ENCODE results near the gene SLC35E3. TPM values are rescaled to one million over a fixed set of nuclear protein-coding genes. Genes with fewer than 3 reads are reported as not detected.

Gene SLC35E3
- total and polyA plus RNA-seq, 2 of the 13 experiments (the other 11 are each of a cell fraction or from before 2014, with no cell fraction given): 13.0 to 22.1 TPM

GRCh38 chr12:68781728-68782127 is 35.8 kb downstream of the SLC35E3 start:
- FAIRE-seq (no peak), ATAC-seq (no peak), DNase-seq (ENCODE audit: low spot score) (no peak)
- in situ Hi-C loops (cut with HindIII; ENCODE audit: extremely low pct_ligation_motif_present, low pct_unique_long_range_greater_than_20kb): no loop called here
- Histone ChIP-seq H3K9ac (ENCODE audit: insufficient read depth, low read depth, low read length) (no peak overlapping the region), H3K27me3 (ENCODE audit: control insufficient read depth in 1 of 2, insufficient read depth in 2 of 2, low read length in 2 of 2) (no peaks in the 10 kb centered on the region), H3K36me3 (replicated peaks in 1 of 2; ENCODE audit: control insufficient read depth in 1 of 2, insufficient read depth in 2 of 2, low read length in 2 of 2) (no peaks in the 10 kb centered on the region; a peak in 3 of 5 replicates), H4K20me1 (ENCODE audit: insufficient read depth, low read length) (no peaks in the 10 kb centered on the region), H3K4me3 (replicated peaks in 1 of 3; ENCODE audit: insufficient read depth in 1 of 3, low read depth in 2 of 3, low read length in 3 of 3) (no peak overlapping the region), H3K79me2 (ENCODE audit: insufficient read depth, low read length) (peaks cover 2% of the 10 kb centered on the region), H3K9me3 (ENCODE audit: low read length) (no peaks in the 10 kb centered on the region), H3K27ac (ENCODE audit: extremely low read length, insufficient read depth, low read length) (no peak overlapping the region), H3K4me2 (ENCODE audit: low read depth, low read length) (no peak overlapping the region), H2AFZ (ENCODE audit: low read length) (no peak overlapping the region), H3K4me1 (ENCODE audit: insufficient read depth, low read length) (peaks cover 50% of the 10 kb centered on the region)
- ChIA-PET POLR2A (interaction anchor here (9.2 kb wide), 1 partner anchor 26 kb away, joined by 184 read pairs; the partner anchor contains the start of gene MDM2), CTCF (ENCODE audit: low intra/inter-chr PET ratio, low total read pairs) (no interaction called here)
- BruUV-seq (replicated peaks): no TSS peak
- TF ChIP-seq RARG (CRISPR knock-in tag; IDR thresholded peaks at IDR 0.05; ENCODE audit: low read depth) (no peak), ZFP82 (CRISPR knock-in tag; IDR thresholded peaks at IDR 0.05; ENCODE audit: borderline replicate concordance) (no peak), SP4 (CRISPR knock-in tag; IDR thresholded peaks at IDR 0.05) (no peak), KMT2B (CRISPR knock-in tag; IDR thresholded peaks at IDR 0.05) (no peak), ZNF160 (CRISPR knock-in tag; IDR thresholded peaks at IDR 0.05) (no peak), ZNF101 (CRISPR knock-in tag; IDR thresholded peaks at IDR 0.05; ENCODE audit: borderline replicate concordance, low read depth) (no peak), HDAC1 (CRISPR knock-in tag; IDR thresholded peaks at IDR 0.05) (no peak), ZNF282 (IDR thresholded peaks at IDR 0.05; ENCODE audit: partially characterized antibody) (no peak), KDM4B (CRISPR knock-in tag; IDR thresholded peaks at IDR 0.05) (no peak), ZNF232 (CRISPR knock-in tag; IDR thresholded peaks at IDR 0.05; ENCODE audit: borderline replicate concordance) (no peak), NFIB (CRISPR knock-in tag; IDR thresholded peaks at IDR 0.05; ENCODE audit: borderline replicate concordance) (no peak), TCF7 (IDR thresholded peaks at IDR 0.05; ENCODE audit: low read depth) (no peak), FOXJ3 (CRISPR knock-in tag; IDR thresholded peaks at IDR 0.05; ENCODE audit: borderline replicate concordance) (no peak), POLR2A (IDR thresholded peaks at IDR 0.05; ENCODE audit: insufficient read depth in 1 of 2, low read depth in 2 of 2, low read length in 2 of 2) (no peak), HDAC2 (CRISPR knock-in tag; IDR thresholded peaks at IDR 0.05) (no peak), TMF1 (CRISPR knock-in tag; IDR thresholded peaks at IDR 0.05; ENCODE audit: low read depth) (no peak)
- TF ChIP-seq, protein P1, sequence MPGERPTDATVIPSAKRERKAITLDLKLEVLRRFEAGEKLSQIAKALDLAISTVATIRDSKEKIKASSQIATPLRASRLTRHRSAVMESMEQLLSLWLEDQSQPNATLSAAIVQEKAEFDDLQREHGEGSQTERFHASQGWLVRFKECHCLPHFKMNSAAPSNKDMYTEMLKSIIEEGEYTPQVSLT (CRISPR knock-in tag; IDR thresholded peaks at IDR 0.05; ENCODE audit: borderline replicate concordance, low read depth): no peak
- TF ChIP-seq, protein P2, sequence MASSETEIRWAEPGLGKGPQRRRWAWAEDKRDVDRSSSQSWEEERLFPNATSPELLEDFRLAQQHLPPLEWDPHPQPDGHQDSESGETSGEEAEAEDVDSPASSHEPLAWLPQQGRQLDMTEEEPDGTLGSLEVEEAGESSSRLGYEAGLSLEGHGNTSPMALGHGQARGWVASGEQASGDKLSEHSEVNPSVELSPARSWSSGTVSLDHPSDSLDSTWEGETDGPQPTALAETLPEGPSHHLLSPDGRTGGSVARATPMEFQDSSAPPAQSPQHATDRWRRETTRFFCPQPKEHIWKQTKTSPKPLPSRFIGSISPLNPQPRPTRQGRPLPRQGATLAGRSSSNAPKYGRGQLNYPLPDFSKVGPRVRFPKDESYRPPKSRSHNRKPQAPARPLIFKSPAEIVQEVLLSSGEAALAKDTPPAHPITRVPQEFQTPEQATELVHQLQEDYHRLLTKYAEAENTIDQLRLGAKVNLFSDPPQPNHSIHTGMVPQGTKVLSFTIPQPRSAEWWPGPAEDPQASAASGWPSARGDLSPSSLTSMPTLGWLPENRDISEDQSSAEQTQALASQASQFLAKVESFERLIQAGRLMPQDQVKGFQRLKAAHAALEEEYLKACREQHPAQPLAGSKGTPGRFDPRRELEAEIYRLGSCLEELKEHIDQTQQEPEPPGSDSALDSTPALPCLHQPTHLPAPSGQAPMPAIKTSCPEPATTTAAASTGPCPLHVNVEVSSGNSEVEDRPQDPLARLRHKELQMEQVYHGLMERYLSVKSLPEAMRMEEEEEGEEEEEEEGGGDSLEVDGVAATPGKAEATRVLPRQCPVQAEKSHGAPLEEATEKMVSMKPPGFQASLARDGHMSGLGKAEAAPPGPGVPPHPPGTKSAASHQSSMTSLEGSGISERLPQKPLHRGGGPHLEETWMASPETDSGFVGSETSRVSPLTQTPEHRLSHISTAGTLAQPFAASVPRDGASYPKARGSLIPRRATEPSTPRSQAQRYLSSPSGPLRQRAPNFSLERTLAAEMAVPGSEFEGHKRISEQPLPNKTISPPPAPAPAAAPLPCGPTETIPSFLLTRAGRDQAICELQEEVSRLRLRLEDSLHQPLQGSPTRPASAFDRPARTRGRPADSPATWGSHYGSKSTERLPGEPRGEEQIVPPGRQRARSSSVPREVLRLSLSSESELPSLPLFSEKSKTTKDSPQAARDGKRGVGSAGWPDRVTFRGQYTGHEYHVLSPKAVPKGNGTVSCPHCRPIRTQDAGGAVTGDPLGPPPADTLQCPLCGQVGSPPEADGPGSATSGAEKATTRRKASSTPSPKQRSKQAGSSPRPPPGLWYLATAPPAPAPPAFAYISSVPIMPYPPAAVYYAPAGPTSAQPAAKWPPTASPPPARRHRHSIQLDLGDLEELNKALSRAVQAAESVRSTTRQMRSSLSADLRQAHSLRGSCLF (CRISPR knock-in tag; IDR thresholded peaks at IDR 0.05; ENCODE audit: borderline replicate concordance): no peak
- WGBS (ENCODE audit: low lambda C conversion rate): 94% methylated on average over 6 of the region's 6 CpGs
- intact Hi-C loops (cut with micrococcal nuclease; ENCODE audit: unreplicated experiment): no loop called here

Data from HepG2 (cell line).